NK-92 treated with Interleukin-12 subunit alpha and Interleukin-12 subunit beta, amount 100 ng/mL, for 24 hours (cell line): ENCODE results near the gene WSCD2.

Experiments used
- DNase-seq: peaks from one replicate; lab custom pipeline; 2025; lab: John Stamatoyannopoulos, UW

WSCD2 gene

GRCh38 chr12:108269224-108269623 lies 140.1 kb downstream of the WSCD2 start:
- DNase-seq: no peak

GRCh38 chr12:108270035-108270848 lies 141.2 kb downstream of the WSCD2 start:
- DNase-seq: no peak

- no peak for DNase-seq
Measured at GRCh38 chr12:108270849-108271143, 141.7 kb downstream of the WSCD2 start.

GRCh38 chr12:108271951-108272872 lies 143.1 kb downstream of the WSCD2 start:
- DNase-seq: no peak

GRCh38 chr12:108273217-108273616 lies 144.1 kb downstream of the WSCD2 start:
- no peak for DNase-seq

- no peak for DNase-seq
Measured at GRCh38 chr12:108277613-108278012, 148.5 kb downstream of the WSCD2 start.

GRCh38 chr12:108282160-108282559 lies 153.1 kb downstream of the WSCD2 start:
- DNase-seq: no peak

- DNase-seq: no peak
Measured at GRCh38 chr12:108282676-108283075, 153.6 kb downstream of the WSCD2 start.

- no peak for DNase-seq
Measured at GRCh38 chr12:108284163-108284562, 155.1 kb downstream of the WSCD2 start.

GRCh38 chr12:108285016-108285415 lies 155.9 kb downstream of the WSCD2 start:
- DNase-seq: no peak

GRCh38 chr12:108287227-108287626 lies 158.1 kb downstream of the WSCD2 start:
- DNase-seq: no peak

GRCh38 chr12:108289350-108290161 lies 160.5 kb downstream of the WSCD2 start:
- no peak for DNase-seq

GRCh38 chr12:108295641-108296040 lies 166.6 kb downstream of the WSCD2 start:
- no peak for DNase-seq

GRCh38 chr12:108296945-108297344 lies 167.9 kb downstream of the WSCD2 start:
- DNase-seq: no peak

- DNase-seq: no peak
Measured at GRCh38 chr12:108297424-108297823, 168.3 kb downstream of the WSCD2 start.

- no peak for DNase-seq
Measured at GRCh38 chr12:108297895-108298760, 169.0 kb downstream of the WSCD2 start.

- no peak for DNase-seq
Measured at GRCh38 chr12:108298761-108299275, 169.7 kb downstream of the WSCD2 start.

- no peak for DNase-seq
Measured at GRCh38 chr12:108299516-108299915, 170.4 kb downstream of the WSCD2 start.
